ENCODE data around the gene ANXA1.

DNA sequence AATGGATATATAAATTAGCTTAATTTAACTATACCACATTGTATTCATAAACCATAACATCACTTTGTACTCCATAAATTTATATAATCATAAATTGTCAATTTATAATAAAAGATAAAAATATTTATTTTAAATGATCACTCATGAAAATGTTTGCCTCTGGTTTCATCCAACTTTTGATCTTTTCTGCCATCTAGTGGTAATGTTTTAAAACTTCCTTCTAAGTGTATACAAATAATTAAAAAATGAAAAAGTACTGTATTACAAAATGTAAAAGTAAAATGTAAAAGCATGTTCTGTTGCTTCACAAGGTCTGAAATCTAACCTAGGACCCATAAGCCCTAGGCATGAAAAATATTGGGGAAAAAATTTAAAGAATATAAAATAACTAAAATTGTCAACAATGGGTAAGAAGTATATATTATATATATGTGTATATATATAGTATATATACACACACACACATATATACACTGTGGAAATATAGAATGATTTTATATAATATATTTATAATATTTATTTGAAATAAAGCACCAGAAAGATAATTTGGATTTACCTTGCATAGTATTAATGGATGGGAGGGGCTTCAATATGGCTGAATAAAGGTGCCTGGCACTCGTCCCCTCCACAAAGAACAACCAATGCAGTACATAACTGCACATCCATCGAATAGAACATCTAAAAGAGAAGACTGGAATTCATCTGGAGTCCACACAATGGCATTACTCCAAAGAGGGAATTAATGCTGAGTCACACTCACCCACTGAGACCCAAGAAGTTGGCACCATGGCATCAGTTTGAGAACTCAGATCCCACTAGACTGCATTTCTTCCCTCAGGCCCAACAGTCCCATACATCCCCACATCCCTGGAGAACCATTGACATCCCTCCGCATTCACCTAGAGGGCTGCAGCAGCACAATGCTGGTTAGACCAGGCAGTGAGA, 32.5 kb downstream of the ANXA1 start:
- TF ChIP-seq, protein P1, sequence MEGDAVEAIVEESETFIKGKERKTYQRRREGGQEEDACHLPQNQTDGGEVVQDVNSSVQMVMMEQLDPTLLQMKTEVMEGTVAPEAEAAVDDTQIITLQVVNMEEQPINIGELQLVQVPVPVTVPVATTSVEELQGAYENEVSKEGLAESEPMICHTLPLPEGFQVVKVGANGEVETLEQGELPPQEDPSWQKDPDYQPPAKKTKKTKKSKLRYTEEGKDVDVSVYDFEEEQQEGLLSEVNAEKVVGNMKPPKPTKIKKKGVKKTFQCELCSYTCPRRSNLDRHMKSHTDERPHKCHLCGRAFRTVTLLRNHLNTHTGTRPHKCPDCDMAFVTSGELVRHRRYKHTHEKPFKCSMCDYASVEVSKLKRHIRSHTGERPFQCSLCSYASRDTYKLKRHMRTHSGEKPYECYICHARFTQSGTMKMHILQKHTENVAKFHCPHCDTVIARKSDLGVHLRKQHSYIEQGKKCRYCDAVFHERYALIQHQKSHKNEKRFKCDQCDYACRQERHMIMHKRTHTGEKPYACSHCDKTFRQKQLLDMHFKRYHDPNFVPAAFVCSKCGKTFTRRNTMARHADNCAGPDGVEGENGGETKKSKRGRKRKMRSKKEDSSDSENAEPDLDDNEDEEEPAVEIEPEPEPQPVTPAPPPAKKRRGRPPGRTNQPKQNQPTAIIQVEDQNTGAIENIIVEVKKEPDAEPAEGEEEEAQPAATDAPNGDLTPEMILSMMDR (IDR thresholded peaks at IDR 0.05; ENCODE audit: low read length), result peak; percentile 36
- no peak for TF ChIP-seq EZH2 (IDR thresholded peaks at IDR 0.05; ENCODE audit: borderline replicate concordance, low read length)

All from OCI-LY1 (cell line).